HL-60 (cell line): ENCODE measurements around the gene IFNGR1.

ENCODE experiments used
- CTCF ChIP-seq: IDR thresholded peaks from one replicate; pipeline ENCODE4 v1.5.1; 2011; ENCODE audit warnings: low read length, control low read depth, inconsistent platforms; ENCODE audit not compliant: insufficient read depth
- POLR2AphosphoS5 ChIP-seq: IDR thresholded peaks from 2 replicates; pipeline ENCODE4 v1.6.1; 2012; ENCODE audit warnings: low read depth

- TF ChIP-seq CTCF = no peak
- no peak for TF ChIP-seq POLR2AphosphoS5
Measured at GRCh38 chr6:137222381-137222780, 3.2 kb upstream of the IFNGR1 start.
